ENCODE measurements around the gene SMYD3. TPM values are rescaled to one million over a fixed set of nuclear protein-coding genes. Genes with fewer than 3 reads are reported as not detected.

Gene SMYD3
- total and polyA plus RNA-seq, 9 donors: 10.8 to 24.0 (median 13.7) TPM

GRCh38 chr1:246320286-246320685 is 186.8 kb downstream of the SMYD3 start:
- WGBS, 3 donors: 49 to 64% (median 56%) methylated on average over 4 of the region's 4 CpGs
- intact Hi-C loops (cut with DNase I): no loop called here
- no peak overlapping the region for H3K4me3 ChIP-seq

GRCh38 chr1:246319083-246319714 is 187.9 kb downstream of the SMYD3 start:
- 81 to 88% (median 82%) methylated on average over 5 of the region's 5 CpGs for WGBS, 3 donors
- H3K36me3 ChIP-seq: no peaks in the 10 kb centered on the region
- no peak overlapping the region for H3K27ac ChIP-seq
- DNase-seq: no peak
- TF ChIP-seq POLR2A (IDR thresholded peaks at IDR 0.05) (no peak), CTCF (IDR thresholded peaks at IDR 0.05) (no peak), EP300 (IDR thresholded peaks at IDR 0.05) (no peak)
- H3K4me1 ChIP-seq (ENCODE audit: insufficient read depth): peaks cover 2% of the 10 kb centered on the region
- H3K4me3 ChIP-seq: no peak overlapping the region
- intact Hi-C loops (cut with DNase I): no loop called here
- no peaks in the 10 kb centered on the region for H3K27me3 ChIP-seq
- H3K9me3 ChIP-seq: no peaks in the 10 kb centered on the region

More at GRCh38 chr1:246320286-246320685, 186.8 kb downstream of the SMYD3 start:
- Histone ChIP-seq H3K36me3 (no peaks in the 10 kb centered on the region), H3K27me3 (no peaks in the 10 kb centered on the region), H3K27ac (no peak overlapping the region), H3K4me1 (ENCODE audit: insufficient read depth) (peaks cover 2% of the 10 kb centered on the region), H3K9me3 (no peaks in the 10 kb centered on the region)
- TF ChIP-seq EP300 (IDR thresholded peaks at IDR 0.05) (no peak), CTCF (IDR thresholded peaks at IDR 0.05) (no peak), POLR2A (IDR thresholded peaks at IDR 0.05) (no peak)
- DNase-seq: no peak

GRCh38 chr1:246318622-246319021 is 188.5 kb downstream of the SMYD3 start:
- peaks cover 2% of the 10 kb centered on the region for H3K4me1 ChIP-seq (ENCODE audit: insufficient read depth)
- H3K27me3 ChIP-seq: no peaks in the 10 kb centered on the region
- no peak overlapping the region for H3K27ac ChIP-seq
- no peak for DNase-seq
- no peak for TF ChIP-seq CTCF (IDR thresholded peaks at IDR 0.05)
- TF ChIP-seq POLR2A (IDR thresholded peaks at IDR 0.05): no peak
- TF ChIP-seq EP300 (IDR thresholded peaks at IDR 0.05): no peak
- no peaks in the 10 kb centered on the region for H3K36me3 ChIP-seq
- intact Hi-C loops (cut with DNase I): no loop called here
- no peaks in the 10 kb centered on the region for H3K9me3 ChIP-seq
- no peak overlapping the region for H3K4me3 ChIP-seq
- WGBS, 3 donors: 63 to 79% (median 65%) methylated on average over 3 of the region's 3 CpGs

GRCh38 chr1:246318036-246318359 is 189.1 kb downstream of the SMYD3 start:
- Histone ChIP-seq H3K4me1 (ENCODE audit: insufficient read depth) (peaks cover 2% of the 10 kb centered on the region), H3K4me3 (no peak overlapping the region), H3K27me3 (no peaks in the 10 kb centered on the region), H3K27ac (no peak overlapping the region), H3K9me3 (no peaks in the 10 kb centered on the region), H3K36me3 (no peaks in the 10 kb centered on the region)
- DNase-seq: no peak
- intact Hi-C loops (cut with DNase I): no loop called here
- TF ChIP-seq POLR2A (IDR thresholded peaks at IDR 0.05) (no peak), EP300 (IDR thresholded peaks at IDR 0.05) (no peak), CTCF (IDR thresholded peaks at IDR 0.05) (no peak)
